ENCODE measurements around the gene ARHGEF4. TPM values are rescaled to one million over a fixed set of nuclear protein-coding genes. Genes with fewer than 3 reads are reported as not detected.
A peak's percentile ranks its signal among the peaks of the same experiment; 100 is the strongest.

The ARHGEF4 gene
- total and polyA plus RNA-seq, 4 donors: 1.1 to 6.9 (median 2.2) TPM

DNA sequence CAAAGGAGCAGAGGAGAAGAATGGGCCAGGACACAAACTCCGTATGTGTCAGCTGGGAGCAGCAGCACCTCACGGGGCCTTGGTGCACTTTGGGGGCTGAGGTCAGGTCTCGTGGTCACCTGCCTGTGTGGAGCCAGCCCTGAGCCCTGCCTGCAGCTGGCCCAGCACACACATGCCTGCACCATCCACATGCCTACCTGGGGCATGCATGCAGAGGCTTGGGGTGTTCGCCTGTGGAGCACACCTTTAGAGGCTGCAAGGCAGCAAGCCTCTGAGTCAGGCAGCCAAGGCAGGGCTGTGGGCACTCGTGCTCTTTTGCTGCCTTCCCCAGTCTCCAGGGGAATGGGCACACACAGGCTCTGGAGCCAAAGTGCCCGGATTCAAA lies 36.0 kb downstream of the ARHGEF4 start:
- Histone ChIP-seq H3K4me1 (ENCODE audit: control insufficient read depth in 1 of 2, insufficient read depth in 2 of 2, low read length in 2 of 2) (no peaks in the 10 kb centered on the region), H3K9me3 (ENCODE audit: control insufficient read depth, low read length) (no peaks in the 10 kb centered on the region), H3K27ac (ENCODE audit: low read depth in 1 of 2, low read length in 2 of 2) (no peak overlapping the region), H3K36me3 (ENCODE audit: control insufficient read depth in 1 of 2, insufficient read depth in 2 of 2, low read length in 1 of 2) (no peaks in the 10 kb centered on the region), H3K27me3 (ENCODE audit: control insufficient read depth in 1 of 2, insufficient read depth in 2 of 2, low read length in 1 of 2) (no peaks in the 10 kb centered on the region), H3K4me3 (ENCODE audit: low read length in 2 of 2) (no peak overlapping the region)
- no peak for ATAC-seq (ENCODE audit: low FRiP score)
- 86% methylated on average over 6 of the region's 6 CpGs for WGBS, 2 donors
- intact Hi-C loops (cut with DNase I): loop anchor here in 1 of 2 donors (1.0 kb wide), 1 partner anchor 74 kb away; no protein-coding TSS in a partner anchor
- DNase-seq: peak in 1 of 2 donors; percentile 39

DNA sequence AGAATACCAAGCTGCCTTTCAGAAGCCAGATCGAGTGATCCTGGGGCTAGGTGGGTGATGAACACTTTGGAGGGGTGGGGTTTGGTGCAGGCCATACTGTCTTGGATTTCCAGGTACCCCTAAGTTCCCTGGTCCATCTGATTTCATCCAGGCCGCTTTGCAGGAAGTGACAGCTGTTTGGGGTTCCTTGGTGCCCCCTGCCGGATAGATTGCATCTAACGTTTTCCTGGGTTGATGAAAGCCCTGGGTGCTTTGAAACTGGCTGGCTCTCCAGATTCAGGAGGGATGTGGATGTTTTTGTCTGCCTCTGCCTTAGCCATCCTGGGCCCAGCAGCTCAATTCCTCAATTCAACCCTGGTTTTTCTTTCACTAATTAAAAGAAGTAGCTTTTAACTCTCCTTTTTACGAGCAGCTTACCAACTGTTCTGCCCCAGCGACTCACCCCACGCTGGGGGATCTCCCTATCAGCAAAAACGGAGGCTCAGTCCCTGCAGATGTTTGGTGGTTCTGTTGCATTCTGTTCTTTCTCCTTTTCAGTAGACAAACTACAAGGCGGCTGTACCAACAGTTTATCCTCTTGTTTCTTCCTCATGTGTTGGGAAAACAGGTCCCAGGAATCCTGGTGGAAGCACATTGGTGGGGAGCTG lies 37.1 kb downstream of the ARHGEF4 start:
- Histone ChIP-seq H3K4me3 (ENCODE audit: low read length in 2 of 2) (no peak overlapping the region), H3K27me3 (ENCODE audit: control insufficient read depth in 1 of 2, insufficient read depth in 2 of 2, low read length in 1 of 2) (no peaks in the 10 kb centered on the region), H3K4me1 (ENCODE audit: control insufficient read depth in 1 of 2, insufficient read depth in 2 of 2, low read length in 2 of 2) (no peaks in the 10 kb centered on the region), H3K27ac (ENCODE audit: low read depth in 1 of 2, low read length in 2 of 2) (no peak overlapping the region), H3K36me3 (ENCODE audit: control insufficient read depth in 1 of 2, insufficient read depth in 2 of 2, low read length in 1 of 2) (no peaks in the 10 kb centered on the region), H3K9me3 (ENCODE audit: control insufficient read depth, low read length) (peaks cover 3% of the 10 kb centered on the region)
- ATAC-seq (ENCODE audit: low FRiP score) (no peak), DNase-seq (peak; percentile 81 to 84)
- 40 to 45% methylated on average over 9 of the region's 9 CpGs for WGBS, 2 donors
- intact Hi-C loops (cut with DNase I): loop anchor here (1.0 to 2.0 kb wide), 2 partner anchors 75 to 76 kb away; no protein-coding TSS in a partner anchor

- ATAC-seq (ENCODE audit: low FRiP score) (no peak), DNase-seq (no peak)
- 70 to 81% methylated on average over 3 of the region's 3 CpGs for WGBS, 2 donors
- Histone ChIP-seq H3K9me3 (ENCODE audit: control insufficient read depth, low read length) (peaks cover 3% of the 10 kb centered on the region), H3K27me3 (ENCODE audit: control insufficient read depth in 1 of 2, insufficient read depth in 2 of 2, low read length in 1 of 2) (no peaks in the 10 kb centered on the region), H3K4me3 (ENCODE audit: low read length in 2 of 2) (no peak overlapping the region), H3K27ac (ENCODE audit: low read depth in 1 of 2, low read length in 2 of 2) (no peak overlapping the region), H3K36me3 (ENCODE audit: control insufficient read depth in 1 of 2, insufficient read depth in 2 of 2, low read length in 1 of 2) (no peaks in the 10 kb centered on the region), H3K4me1 (ENCODE audit: control insufficient read depth in 1 of 2, insufficient read depth in 2 of 2, low read length in 2 of 2) (no peaks in the 10 kb centered on the region)
- intact Hi-C loops (cut with DNase I): loop anchor here in 1 of 2 donors (2.0 kb wide), 1 partner anchor 76 kb away; no protein-coding TSS in a partner anchor
These were observed 37.8 kb downstream of the ARHGEF4 start for GRCh38 chr2:130874512-130874911.

GRCh38 chr2:130875935-130876334 lies 39.2 kb downstream of the ARHGEF4 start:
- Histone ChIP-seq H3K27me3 (ENCODE audit: control insufficient read depth in 1 of 2, insufficient read depth in 2 of 2, low read length in 1 of 2) (no peaks in the 10 kb centered on the region), H3K4me3 (ENCODE audit: low read length in 2 of 2) (no peak overlapping the region), H3K36me3 (ENCODE audit: control insufficient read depth in 1 of 2, insufficient read depth in 2 of 2, low read length in 1 of 2) (no peaks in the 10 kb centered on the region), H3K4me1 (ENCODE audit: control insufficient read depth in 1 of 2, insufficient read depth in 2 of 2, low read length in 2 of 2) (no peaks in the 10 kb centered on the region), H3K27ac (ENCODE audit: low read depth in 1 of 2, low read length in 2 of 2) (no peak overlapping the region), H3K9me3 (ENCODE audit: control insufficient read depth, low read length) (peaks cover 3% of the 10 kb centered on the region)
- intact Hi-C loops (cut with DNase I): loop anchor here in 1 of 2 donors (2.0 kb wide), 1 partner anchor 77 kb away; no protein-coding TSS in a partner anchor
- DNase-seq (peak in 1 of 2 donors; percentile 46), ATAC-seq (ENCODE audit: low FRiP score) (no peak)
- 88 to 90% methylated on average over 9 of the region's 9 CpGs for WGBS, 2 donors

DNA sequence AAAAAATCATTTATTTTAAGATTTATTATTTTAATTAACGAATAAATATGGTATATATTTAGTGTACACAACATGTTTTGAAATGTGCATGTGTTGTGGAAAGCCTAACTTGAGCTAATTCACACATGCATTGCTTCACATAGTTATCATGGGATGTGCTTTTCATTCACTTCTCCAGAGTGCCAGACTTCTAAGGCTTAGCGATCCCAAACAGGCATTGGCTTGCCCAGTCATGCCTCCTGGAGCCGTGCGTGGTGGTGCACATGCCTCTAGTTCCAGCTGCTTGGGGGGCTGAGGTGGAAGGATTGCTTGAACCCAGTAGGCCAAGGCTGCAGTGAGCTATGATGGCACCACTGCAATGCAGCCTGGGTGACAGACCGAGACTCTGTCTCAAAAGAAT lies 40.5 kb downstream of the ARHGEF4 start:
- H3K27me3 ChIP-seq (ENCODE audit: control insufficient read depth in 1 of 2, insufficient read depth in 2 of 2, low read length in 1 of 2): no peaks in the 10 kb centered on the region
- intact Hi-C loops (cut with DNase I): no loop called here
- no peaks in the 10 kb centered on the region for H3K36me3 ChIP-seq (ENCODE audit: control insufficient read depth in 1 of 2, insufficient read depth in 2 of 2, low read length in 1 of 2)
- H3K4me3 ChIP-seq (ENCODE audit: low read length in 2 of 2): no peak overlapping the region
- no peaks in the 10 kb centered on the region for H3K4me1 ChIP-seq (ENCODE audit: control insufficient read depth in 1 of 2, insufficient read depth in 2 of 2, low read length in 2 of 2)
- H3K9me3 ChIP-seq (ENCODE audit: control insufficient read depth, low read length): peaks cover 3% of the 10 kb centered on the region
- ATAC-seq (ENCODE audit: low FRiP score) (no peak), DNase-seq (peak in 1 of 2 donors; percentile 40)
- no peak overlapping the region for H3K27ac ChIP-seq (ENCODE audit: low read depth in 1 of 2, low read length in 2 of 2)
- WGBS, 2 donors: 82 to 83% methylated on average over 5 of the region's 5 CpGs

- Histone ChIP-seq H3K9me3 (ENCODE audit: control insufficient read depth, low read length) (peaks cover 3% of the 10 kb centered on the region), H3K4me1 (ENCODE audit: control insufficient read depth in 1 of 2, insufficient read depth in 2 of 2, low read length in 2 of 2) (no peaks in the 10 kb centered on the region), H3K27me3 (ENCODE audit: control insufficient read depth in 1 of 2, insufficient read depth in 2 of 2, low read length in 1 of 2) (no peaks in the 10 kb centered on the region), H3K4me3 (ENCODE audit: low read length in 2 of 2) (no peak overlapping the region), H3K27ac (ENCODE audit: low read depth in 1 of 2, low read length in 2 of 2) (no peak overlapping the region), H3K36me3 (ENCODE audit: control insufficient read depth in 1 of 2, insufficient read depth in 2 of 2, low read length in 1 of 2) (no peaks in the 10 kb centered on the region)
- DNase-seq: peak in 1 of 2 donors; percentile 23
- 52 to 55% methylated on average over 3 of the region's 3 CpGs for WGBS, 2 donors
- intact Hi-C loops (cut with DNase I): no loop called here
- no peak for ATAC-seq (ENCODE audit: low FRiP score)
These were observed 41.6 kb downstream of the ARHGEF4 start for GRCh38 chr2:130878316-130878715.

DNA sequence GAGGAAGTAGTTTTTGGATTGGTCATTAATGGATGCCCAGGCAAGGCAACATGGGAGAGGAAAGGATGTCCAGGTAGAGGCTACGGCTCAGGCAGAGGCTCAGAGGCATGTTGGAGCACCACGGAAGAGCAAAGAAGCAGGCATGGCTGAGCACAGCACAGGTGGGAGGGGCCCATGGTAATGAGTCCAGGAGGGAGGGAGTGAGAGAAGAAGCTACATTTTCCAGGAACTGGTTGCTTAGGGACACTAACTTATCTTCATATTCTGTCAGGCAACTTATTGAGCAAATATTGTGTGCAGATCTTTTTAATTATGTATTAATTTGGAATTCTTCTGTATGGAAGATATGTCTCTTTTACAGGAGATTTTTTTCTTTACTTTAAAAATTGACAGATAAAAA lies 42.2 kb downstream of the ARHGEF4 start:
- Histone ChIP-seq H3K27ac (ENCODE audit: low read depth in 1 of 2, low read length in 2 of 2) (no peak overlapping the region), H3K9me3 (ENCODE audit: control insufficient read depth, low read length) (peaks cover 3% of the 10 kb centered on the region), H3K4me3 (ENCODE audit: low read length in 2 of 2) (no peak overlapping the region), H3K27me3 (ENCODE audit: control insufficient read depth in 1 of 2, insufficient read depth in 2 of 2, low read length in 1 of 2) (no peaks in the 10 kb centered on the region), H3K36me3 (ENCODE audit: control insufficient read depth in 1 of 2, insufficient read depth in 2 of 2, low read length in 1 of 2) (no peaks in the 10 kb centered on the region), H3K4me1 (ENCODE audit: control insufficient read depth in 1 of 2, insufficient read depth in 2 of 2, low read length in 2 of 2) (no peaks in the 10 kb centered on the region)
- WGBS, 2 donors: 80 to 82% methylated on average over 2 of the region's 2 CpGs
- ATAC-seq (ENCODE audit: low FRiP score) (no peak), DNase-seq (peak in 1 of 2 donors; percentile 2)
- intact Hi-C loops (cut with DNase I): no loop called here

GRCh38 chr2:130882111-130882690 lies 45.5 kb downstream of the ARHGEF4 start:
- no peak overlapping the region for H3K4me3 ChIP-seq (ENCODE audit: low read length in 2 of 2)
- intact Hi-C loops (cut with DNase I): no loop called here
- no peaks in the 10 kb centered on the region for H3K4me1 ChIP-seq (ENCODE audit: control insufficient read depth in 1 of 2, insufficient read depth in 2 of 2, low read length in 2 of 2)
- no peak overlapping the region for H3K27ac ChIP-seq (ENCODE audit: low read depth in 1 of 2, low read length in 2 of 2)
- peaks cover 3% of the 10 kb centered on the region for H3K9me3 ChIP-seq (ENCODE audit: control insufficient read depth, low read length)
- ATAC-seq (ENCODE audit: low FRiP score): no peak
- H3K36me3 ChIP-seq (ENCODE audit: control insufficient read depth in 1 of 2, insufficient read depth in 2 of 2, low read length in 1 of 2): no peaks in the 10 kb centered on the region
- no peaks in the 10 kb centered on the region for H3K27me3 ChIP-seq (ENCODE audit: control insufficient read depth in 1 of 2, insufficient read depth in 2 of 2, low read length in 1 of 2)
- 86 to 87% methylated on average over 6 of the region's 6 CpGs for WGBS, 2 donors
- peak in 1 of 2 donors; percentile 45 for DNase-seq

DNA sequence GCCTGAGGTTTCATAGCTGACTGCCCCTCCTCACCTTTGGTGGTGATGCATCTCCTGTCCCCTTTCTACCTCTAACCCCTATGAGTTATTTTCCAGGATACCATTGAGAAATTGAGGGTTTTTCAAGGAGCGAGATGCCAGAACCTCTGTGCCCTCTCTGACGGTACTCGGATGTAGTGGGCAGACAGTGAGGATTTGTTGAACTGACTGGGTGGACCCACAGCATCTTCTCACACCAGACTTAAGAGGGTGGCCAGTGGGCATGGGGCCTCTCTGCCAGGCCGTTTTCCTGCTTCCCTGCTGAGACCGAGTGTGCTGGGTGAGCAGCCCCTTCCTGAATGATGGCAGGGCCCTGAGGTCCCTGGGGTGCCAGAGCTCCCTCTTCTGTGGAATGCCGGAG lies 46.3 kb downstream of the ARHGEF4 start:
- Histone ChIP-seq H3K4me3 (ENCODE audit: low read length in 2 of 2) (no peak overlapping the region), H3K4me1 (ENCODE audit: control insufficient read depth in 1 of 2, insufficient read depth in 2 of 2, low read length in 2 of 2) (no peaks in the 10 kb centered on the region), H3K9me3 (ENCODE audit: control insufficient read depth, low read length) (peaks cover 3% of the 10 kb centered on the region), H3K27ac (ENCODE audit: low read depth in 1 of 2, low read length in 2 of 2) (no peak overlapping the region), H3K36me3 (ENCODE audit: control insufficient read depth in 1 of 2, insufficient read depth in 2 of 2, low read length in 1 of 2) (no peaks in the 10 kb centered on the region), H3K27me3 (ENCODE audit: control insufficient read depth in 1 of 2, insufficient read depth in 2 of 2, low read length in 1 of 2) (no peaks in the 10 kb centered on the region)
- WGBS, 2 donors: 68 to 69% methylated on average over 6 of the region's 6 CpGs
- DNase-seq: peak in 1 of 2 donors; percentile 40
- ATAC-seq (ENCODE audit: low FRiP score): no peak
- intact Hi-C loops (cut with DNase I): no loop called here

Data from aorta (tissue), 5 donors.